Ammon's horn (tissue), 1 donor: ENCODE data around the gene FAT2.

Experiments used
- DNase-seq: peaks from one replicate; pipeline ENCODE4 v3.0.0-alpha.2; 2016; ENCODE audit warnings: low spot score

The FAT2 gene

GRCh38 chr5:151591144-151591819 lies at the start of gene FAT2:
Gene FAT2, minus strand, starts transcription at chr5:151591331. Its CDS starts 22,400 bp downstream, at chr5:151568931.
- DNase-seq, result no peak

GRCh38 chr5:151638619-151639018 lies 47.5 kb upstream of the FAT2 start:
- no peak for DNase-seq

- DNase-seq, result no peak
Measured at GRCh38 chr5:151637676-151638075, 46.5 kb upstream of the FAT2 start.

GRCh38 chr5:151633892-151634291 lies 42.8 kb upstream of the FAT2 start:
- DNase-seq, result no peak

- no peak for DNase-seq
Measured at GRCh38 chr5:151632941-151633340, 41.8 kb upstream of the FAT2 start.

- DNase-seq, result no peak
Measured at GRCh38 chr5:151632524-151632923, 41.4 kb upstream of the FAT2 start.

- DNase-seq, result no peak
Measured at GRCh38 chr5:151631941-151632340, 40.8 kb upstream of the FAT2 start.

- DNase-seq, result no peak
Measured at GRCh38 chr5:151630088-151630487, 39.0 kb upstream of the FAT2 start.

GRCh38 chr5:151628112-151628823 lies 37.1 kb upstream of the FAT2 start:
- no peak for DNase-seq

- no peak for DNase-seq
Measured at GRCh38 chr5:151627650-151628049, 36.5 kb upstream of the FAT2 start.

- no peak for DNase-seq
Measured at GRCh38 chr5:151625285-151625684, 34.2 kb upstream of the FAT2 start.

GRCh38 chr5:151624476-151624875 lies 33.3 kb upstream of the FAT2 start:
- no peak for DNase-seq

GRCh38 chr5:151622367-151623088 lies 31.4 kb upstream of the FAT2 start:
- DNase-seq, result no peak

GRCh38 chr5:151620461-151620840 lies 29.3 kb upstream of the FAT2 start:
- no peak for DNase-seq

- no peak for DNase-seq
Measured at GRCh38 chr5:151619812-151620460, 28.8 kb upstream of the FAT2 start.

- no peak for DNase-seq
Measured at GRCh38 chr5:151618907-151619306, 27.8 kb upstream of the FAT2 start.

- no peak for DNase-seq
Measured at GRCh38 chr5:151617841-151618710, 26.9 kb upstream of the FAT2 start.

GRCh38 chr5:151617383-151617840 lies 26.3 kb upstream of the FAT2 start:
- no peak for DNase-seq

- no peak for DNase-seq
Measured at GRCh38 chr5:151615431-151615830, 24.3 kb upstream of the FAT2 start.

GRCh38 chr5:151614565-151614964 lies 23.4 kb upstream of the FAT2 start:
- no peak for DNase-seq

GRCh38 chr5:151612689-151613427 lies 21.7 kb upstream of the FAT2 start:
- DNase-seq, result no peak
